Islet precursor cell (in vitro differentiated cells): Measurements from ENCODE around the gene GPR155.
A peak's percentile ranks its signal among the peaks of the same experiment; 100 is the strongest.
"Not testable (repeated sequence)": the region's sequence is repeated elsewhere in the genome, so short reads cannot be mapped to it uniquely, and the experiment has no call there.

Experiments used
- DNase-seq: peaks from one replicate; pipeline ENCODE4 v3.0.0-alpha.2; 2018

The GPR155 gene

DNA sequence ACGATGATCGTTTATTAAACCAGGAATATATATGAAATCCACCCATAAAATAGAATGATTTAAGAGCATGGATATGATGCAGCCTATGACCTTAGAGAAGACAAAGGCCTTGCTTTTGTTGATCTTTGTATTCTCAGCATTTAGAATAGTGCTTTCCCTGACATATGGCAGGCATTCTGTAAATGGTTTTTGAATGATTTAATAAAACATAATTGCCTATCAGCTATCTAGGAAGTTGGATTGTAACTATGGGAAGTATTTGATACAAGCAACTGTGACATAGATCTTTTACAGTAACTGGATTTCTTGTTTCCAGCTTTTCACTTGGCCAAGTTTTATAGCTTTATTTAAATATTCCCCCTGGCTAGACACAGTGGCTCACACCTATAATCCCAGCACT, 5.1 kb upstream of the GPR155 start:
- no peak for DNase-seq

DNA sequence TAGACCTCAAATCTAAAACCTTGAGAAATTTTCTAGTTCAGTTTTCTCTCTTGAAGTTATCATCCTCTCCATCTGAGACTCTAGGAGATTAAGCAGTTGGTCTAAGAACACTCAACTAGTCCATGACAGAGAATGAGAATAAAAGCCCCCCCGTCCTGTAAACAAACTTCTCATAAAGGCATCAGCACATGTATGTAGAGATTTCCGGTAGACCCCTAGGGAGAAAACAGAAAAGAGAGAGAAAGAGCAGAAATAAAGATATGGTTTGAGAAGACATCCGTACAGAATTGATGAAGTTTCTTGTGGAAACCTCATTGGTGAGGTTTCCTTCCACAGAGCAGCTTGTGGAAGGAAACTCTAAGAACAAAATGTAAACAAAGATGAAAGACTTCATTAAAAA, 3.2 kb upstream of the GPR155 start:
- no peak for DNase-seq

GRCh38 chr2:174489520-174489919, 2.7 kb upstream of the GPR155 start:
- not testable (repeated sequence) for DNase-seq

- no peak for DNase-seq
Measured at GRCh38 chr2:174487820-174488162, 962 bp upstream of the GPR155 start.

GRCh38 chr2:174487108-174487819, 435 bp upstream of the GPR155 start:
- DNase-seq = peak; percentile 100

DNA sequence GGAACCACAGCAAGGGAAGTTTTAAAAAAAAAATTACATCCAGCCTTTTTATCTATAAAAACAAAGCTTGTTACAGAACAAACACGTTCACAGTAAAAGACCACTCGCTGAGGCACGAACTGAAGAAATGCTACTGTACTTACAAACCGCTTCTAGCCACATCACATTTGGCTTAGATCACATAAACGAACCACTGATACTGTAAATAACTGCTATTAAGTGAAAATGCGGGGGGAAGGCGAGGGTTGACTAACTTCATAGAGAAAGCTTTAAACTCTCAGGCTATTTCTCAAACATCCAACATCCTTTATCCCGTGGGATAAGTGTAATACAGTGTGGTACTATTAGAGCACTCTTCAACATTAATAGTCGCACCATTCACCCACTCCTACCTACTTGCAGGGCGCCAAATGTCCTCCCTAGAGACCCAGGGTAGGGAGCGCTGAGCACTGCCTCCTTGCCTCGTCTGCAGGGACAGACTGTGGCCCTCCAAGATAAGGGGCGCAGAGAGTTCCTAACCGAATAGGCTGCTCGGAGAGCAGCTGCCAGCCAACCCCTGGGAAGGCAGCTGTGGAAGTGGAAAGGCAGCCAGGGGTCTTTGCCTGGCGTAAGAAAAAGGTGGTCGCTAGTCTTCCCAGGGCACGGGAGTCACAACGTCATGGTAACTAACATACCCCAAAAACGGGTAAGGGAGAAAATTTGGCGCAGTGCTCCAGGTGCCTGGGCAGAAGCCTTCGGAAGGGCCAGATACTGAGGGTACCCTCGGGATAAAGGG, 854 bp downstream of the GPR155 start:
- peak; percentile 57 for DNase-seq

DNA sequence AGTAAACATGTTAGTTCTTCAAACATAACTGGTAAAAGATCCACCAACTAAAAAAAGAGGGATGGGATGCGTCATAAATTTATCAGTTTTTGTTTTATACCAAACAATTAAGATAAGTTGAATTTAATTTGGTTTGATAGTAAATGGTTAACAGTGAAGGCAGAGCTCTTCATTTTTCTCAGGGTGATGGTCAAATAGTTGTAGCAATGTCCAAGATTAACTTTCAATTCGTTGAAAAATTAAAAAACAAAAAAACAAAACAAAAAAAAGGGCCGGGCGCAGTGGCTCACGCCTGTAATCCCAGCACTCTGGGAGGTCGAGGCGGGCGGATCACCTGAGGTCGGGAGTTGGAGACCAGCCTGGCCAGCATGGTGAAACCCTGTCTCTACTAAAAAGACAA, 1.8 kb downstream of the GPR155 start:
- not testable (repeated sequence) for DNase-seq

- no peak for DNase-seq
Measured at GRCh38 chr2:174484573-174484972, 2.3 kb downstream of the GPR155 start.

DNA sequence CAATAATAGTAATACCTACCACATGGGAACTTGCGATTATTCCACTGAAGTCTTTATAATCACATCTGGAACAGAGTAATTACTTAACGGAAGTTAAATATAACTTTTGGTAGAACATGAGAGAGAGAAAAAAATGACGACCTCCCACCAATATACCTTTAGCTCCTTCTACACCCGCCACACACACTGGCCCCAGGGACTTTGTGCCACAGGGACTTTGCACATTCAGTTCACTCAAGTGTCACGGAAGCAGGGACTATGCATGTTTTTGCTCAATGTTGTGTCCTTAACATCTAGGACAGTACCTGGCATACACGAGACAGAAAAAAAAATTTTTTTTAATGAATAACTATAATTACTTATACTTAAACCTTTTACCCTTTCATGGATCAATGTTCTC, 4.0 kb downstream of the GPR155 start:
- no peak for DNase-seq

DNA sequence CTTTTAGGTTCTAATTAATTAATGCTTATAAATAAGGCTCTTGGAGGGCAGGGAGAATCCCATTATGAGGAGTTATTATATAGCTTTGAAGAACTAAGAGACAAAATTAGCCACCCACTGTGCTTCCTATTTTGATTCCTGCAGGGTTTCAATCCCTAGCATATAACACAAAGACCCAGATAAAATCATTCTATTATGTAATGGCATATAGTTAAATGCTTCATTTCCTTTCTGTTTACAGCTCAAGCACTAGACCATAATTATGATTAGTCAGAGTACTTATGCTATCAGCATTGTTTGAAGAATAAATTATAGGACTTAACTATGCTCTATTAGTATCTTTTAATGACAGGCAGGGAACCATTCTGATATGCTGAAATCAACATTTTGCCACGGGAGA, 9.1 kb downstream of the GPR155 start:
- no peak for DNase-seq

GRCh38 chr2:174473796-174474195, 13.0 kb downstream of the GPR155 start:
- no peak for DNase-seq

DNA sequence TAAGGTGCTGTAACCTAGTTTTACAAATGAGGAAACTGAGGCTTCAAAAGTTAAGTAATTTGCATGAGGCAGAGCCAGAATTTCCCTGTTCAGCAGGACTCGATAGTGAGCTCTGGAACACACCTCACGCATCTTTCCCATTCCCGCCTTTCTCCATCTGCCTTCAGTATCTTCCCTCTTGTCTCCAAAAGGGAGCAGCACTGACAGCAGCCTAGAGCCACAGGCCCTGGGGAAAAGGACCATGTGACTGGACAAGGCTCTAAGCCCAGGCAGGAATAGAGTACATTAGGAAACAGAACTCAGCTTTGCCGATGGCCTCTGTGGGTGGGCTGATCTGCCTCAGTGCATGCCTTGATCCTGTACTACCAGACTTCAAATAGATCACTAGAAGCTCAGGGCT, 21.5 kb downstream of the GPR155 start:
- DNase-seq = peak; percentile 87

DNA sequence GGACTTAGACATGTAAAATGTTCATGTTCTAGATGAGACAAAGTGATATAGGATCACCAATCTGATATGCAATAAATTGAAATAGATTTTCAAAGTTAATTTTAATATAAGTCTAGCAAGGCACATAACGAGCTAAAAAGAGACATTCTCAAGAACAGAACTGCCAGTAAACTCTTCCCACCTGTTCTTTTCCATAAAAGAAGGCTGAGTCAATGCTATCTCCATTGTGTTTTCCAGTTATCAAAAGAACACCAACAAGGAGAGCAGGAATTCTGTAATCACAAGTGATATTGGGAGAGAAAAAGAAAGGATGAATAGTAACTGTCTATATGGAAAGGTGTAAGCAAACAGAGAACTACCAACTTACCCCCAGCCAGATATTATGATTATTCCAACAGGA, 25.6 kb downstream of the GPR155 start:
- DNase-seq = no peak

GRCh38 chr2:174454566-174454965, 32.3 kb downstream of the GPR155 start:
- no peak for DNase-seq

GRCh38 chr2:174450021-174450816, 36.6 kb downstream of the GPR155 start:
- DNase-seq = no peak

- no peak for DNase-seq
Measured at GRCh38 chr2:174449033-174449432, 37.8 kb downstream of the GPR155 start.

- DNase-seq = no peak
Measured at GRCh38 chr2:174446531-174446930, 40.3 kb downstream of the GPR155 start.

DNA sequence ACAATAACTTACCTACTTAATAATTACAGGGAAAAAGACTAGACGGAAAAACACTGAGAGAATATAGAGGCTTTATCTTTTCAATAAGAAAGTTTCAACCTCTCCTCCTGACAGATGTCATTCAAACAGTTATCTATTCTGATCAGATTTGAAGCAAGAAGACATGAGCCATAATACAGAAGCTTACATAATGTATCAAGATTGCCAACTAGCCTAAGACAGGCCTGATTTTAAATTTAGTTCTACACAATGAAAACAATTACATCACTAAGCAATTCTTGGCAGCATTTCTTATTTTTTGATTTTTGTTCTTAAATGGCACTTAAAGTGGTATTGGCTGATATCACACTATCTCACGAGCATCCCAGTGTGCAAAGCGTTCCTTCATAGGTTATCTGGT, 41.6 kb downstream of the GPR155 start:
- DNase-seq = no peak

GRCh38 chr2:174444761-174445160, 42.1 kb downstream of the GPR155 start:
- no peak for DNase-seq

GRCh38 chr2:174442546-174443510, 44.0 kb downstream of the GPR155 start:
- DNase-seq = peak; percentile 89

DNA sequence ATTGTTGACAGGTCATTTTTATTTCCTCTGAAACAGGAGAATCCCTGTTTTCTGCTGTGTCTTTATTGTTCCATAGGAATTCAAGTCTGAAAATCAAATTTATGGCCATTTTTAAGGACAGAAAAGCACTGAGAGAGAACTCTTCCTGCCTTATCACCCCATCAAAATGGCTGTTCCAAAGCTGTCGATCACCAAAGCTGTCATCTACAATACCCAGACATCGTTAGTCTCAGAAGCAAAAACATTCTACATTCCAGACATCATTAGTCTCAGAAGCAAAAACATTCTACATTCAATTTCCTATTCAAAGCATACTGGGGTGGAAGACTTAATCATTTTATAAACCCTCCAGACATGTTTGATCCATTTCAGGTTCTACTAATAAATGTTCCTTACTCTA, 46.9 kb downstream of the GPR155 start:
- no peak for DNase-seq

DNA sequence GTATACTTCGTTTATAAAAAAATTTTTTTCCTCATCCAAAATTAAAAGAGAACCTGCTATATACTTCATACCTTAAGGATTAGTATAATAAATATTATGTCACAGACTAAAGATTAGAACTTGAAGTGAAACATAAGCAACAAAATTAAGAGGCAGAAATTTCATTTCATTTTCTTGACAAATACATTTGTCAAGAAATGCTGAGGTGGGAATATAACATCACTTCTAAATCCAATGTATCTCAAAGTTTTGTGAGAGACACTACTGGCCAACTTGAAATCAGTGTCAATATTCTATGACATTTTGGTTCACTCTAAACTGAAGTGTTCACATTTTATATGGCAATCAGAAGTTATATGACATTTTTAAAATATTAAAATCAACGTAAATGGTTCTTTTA, 47.5 kb downstream of the GPR155 start:
- no peak for DNase-seq
